ENCODE data around the gene DISC1.

DISC1 gene

DNA sequence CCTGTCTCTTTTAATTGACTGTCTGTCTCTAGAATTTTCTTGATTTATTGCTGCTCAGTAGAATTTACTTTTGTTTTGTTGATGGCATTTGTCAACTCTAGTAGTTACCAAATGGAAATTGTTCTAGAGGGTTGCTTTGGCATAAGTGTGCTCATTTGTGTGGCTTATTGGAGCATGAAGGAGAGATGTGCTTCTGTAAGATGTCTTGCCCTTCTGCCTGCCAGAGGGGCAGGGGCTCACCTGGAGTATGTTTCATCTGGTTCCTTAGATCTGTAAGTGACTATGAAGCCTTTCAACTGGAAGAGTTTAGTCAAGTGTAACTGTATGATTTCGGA is 345.5 kb downstream of the DISC1 start:
- no peak for DNase-seq (ENCODE audit: low read depth in 1 of 2, low spot score in 1 of 2)

DNA sequence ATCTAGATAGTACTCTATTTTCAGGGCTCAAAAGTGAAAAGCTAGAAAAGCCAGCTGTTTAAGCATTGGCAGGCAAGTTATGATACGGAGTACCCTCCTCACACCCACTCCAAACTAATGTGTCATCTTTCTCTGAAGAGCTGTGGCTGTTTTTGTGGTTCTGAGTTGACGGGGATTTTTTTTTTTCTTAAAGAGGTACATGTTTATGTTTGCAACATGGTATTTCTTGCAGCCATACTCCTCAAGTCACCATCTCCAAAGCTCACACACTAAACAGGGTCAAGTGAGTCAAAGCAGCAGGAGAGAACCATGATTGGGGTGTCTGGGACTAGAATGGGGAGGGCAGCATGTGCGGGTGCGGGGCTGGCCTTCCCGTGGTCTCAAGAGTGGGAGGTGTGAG is 347.2 kb downstream of the DISC1 start:
- DNase-seq (ENCODE audit: low read depth in 1 of 2, low spot score in 1 of 2): no peak

DNA sequence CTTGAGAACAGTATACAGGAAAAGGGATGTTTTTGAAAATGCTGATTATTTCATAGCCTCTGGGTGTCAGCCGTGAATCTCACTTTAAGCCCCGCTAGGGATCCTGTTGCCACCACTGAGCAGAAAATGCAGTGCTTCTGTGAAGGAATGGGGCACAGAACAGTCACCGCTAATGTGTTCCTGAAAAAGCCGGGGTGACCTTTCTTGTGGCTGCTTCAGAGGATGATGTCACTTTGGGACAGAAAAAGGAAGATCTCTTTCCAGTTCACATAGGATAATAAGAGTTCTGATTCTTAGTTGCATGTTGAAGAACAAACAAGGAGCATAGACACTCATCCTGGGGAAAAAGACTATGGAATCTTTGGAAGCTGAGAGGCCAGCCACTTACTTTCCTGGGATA is 349.6 kb downstream of the DISC1 start:
- DNase-seq (ENCODE audit: low read depth in 1 of 2, low spot score in 1 of 2): no peak

DNA sequence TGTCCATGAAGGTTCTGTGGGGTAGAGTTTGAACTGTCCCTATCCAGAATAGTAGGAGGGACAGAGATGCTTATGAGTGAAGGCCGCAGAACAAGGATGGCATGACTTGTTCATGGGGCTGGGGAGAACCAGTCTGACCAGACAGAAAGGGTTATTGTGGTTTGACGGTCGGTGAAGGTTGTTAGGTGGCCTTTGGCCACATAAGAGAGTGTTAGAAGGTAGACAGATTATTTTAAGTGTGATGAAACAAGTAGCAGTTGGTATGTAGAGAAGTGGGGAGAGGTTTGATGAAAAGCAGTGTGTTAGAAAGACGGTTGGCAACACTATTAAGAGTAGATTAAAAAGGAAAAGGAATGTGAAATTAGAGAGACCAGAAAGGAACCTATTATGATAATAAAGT is 355.1 kb downstream of the DISC1 start:
- no peak for DNase-seq (ENCODE audit: low read depth in 1 of 2, low spot score in 1 of 2)

DNA sequence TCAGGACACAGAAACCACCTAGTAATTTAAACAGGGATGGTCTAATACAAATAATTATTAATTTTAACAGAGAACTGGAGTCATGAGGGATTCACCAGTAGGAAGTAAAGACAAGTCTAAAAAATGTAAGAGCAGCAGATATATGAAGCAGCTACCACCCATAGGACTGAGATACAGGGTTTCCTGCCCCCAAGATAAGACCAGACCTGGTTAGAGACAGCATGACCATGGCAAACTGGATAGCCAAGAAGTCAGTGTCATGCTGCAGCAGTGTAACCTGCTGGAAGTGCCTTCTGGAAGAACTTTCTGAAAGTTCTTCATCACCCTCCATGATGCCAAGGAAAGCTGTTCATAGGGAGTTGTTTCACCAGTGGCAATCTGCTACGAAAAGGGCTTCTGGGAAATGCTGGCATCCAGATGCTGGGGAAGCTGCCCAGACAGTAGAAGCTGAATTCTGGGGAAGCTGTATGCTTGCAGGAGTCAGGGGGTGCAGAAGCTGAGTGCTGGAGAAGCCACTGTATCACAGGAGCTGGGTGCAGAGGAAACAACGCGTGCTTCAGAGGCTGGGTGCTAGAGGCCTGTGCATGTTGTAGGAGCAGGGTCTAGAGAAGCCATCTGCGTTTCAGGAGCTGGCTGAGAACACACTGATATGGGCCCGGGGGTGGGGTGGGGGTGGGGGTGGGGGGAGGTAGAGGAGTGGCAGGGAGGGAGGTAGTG is 356.4 kb downstream of the DISC1 start:
- no peak for DNase-seq (ENCODE audit: low read depth in 1 of 2, low spot score in 1 of 2)

DNA sequence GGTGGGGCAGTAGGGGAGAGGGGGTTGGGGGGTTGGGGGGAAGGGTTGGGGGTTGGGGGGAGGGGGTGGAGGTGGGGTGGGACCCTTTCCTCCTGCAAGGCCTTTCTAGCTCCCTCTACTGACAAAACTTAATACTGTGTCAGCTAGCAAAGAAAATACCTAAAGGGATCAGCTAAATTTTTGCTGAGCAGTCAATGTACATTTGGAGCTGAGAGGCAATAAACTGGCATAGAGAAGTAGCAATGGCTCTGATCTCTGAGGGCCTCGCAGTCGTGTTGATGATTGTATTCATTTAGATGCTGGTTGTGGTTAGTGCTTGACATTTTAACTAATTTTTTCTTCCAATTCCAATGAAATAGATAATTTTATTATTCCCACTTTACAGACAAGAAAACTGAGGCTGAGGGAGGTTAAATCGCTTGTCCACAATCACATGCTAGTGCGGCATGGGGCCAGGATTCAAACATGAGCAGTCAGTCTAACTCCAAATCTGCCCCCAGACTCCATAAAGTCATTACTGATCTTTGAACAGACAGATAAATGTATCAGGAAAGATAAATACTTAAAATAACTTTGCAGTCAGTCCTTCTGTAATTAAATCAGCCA is 357.1 kb downstream of the DISC1 start:
- DNase-seq (ENCODE audit: low read depth in 1 of 2, low spot score in 1 of 2): no peak

DNA sequence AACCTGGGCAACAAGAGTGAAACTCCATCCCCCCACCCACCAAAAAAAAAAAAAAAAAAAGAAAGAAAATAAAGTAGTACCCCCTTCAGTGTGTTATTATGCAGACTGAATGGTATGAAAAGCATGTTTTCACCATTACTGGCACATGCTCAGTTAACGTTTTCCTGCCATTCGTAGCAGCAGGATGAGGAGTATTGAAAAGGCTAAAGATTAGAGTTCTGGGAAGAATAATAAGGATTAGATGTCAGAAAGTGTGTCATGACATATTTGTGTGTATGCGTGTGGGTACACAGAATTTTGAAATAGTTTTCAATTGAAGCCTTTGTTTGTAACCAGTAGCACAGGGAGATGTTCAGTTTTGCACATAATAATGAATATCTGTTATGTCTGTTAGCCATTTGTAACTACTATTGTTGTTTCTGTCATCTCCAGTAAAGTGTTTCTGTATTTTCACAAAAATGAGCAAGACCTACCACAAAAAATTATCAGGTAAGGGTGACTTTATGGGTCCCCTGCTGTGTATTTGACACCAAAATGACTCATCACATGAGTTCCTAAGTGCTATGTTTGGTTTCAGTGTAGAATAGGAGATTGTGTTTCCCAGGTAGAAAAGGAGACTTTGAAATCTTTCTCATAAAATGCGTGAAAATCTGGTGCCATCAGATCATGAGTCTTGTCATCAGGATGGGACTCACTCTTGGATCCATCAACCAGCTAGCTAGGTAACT is 358.9 kb downstream of the DISC1 start:
- DNase-seq (ENCODE audit: low read depth in 1 of 2, low spot score in 1 of 2): no peak

DNA sequence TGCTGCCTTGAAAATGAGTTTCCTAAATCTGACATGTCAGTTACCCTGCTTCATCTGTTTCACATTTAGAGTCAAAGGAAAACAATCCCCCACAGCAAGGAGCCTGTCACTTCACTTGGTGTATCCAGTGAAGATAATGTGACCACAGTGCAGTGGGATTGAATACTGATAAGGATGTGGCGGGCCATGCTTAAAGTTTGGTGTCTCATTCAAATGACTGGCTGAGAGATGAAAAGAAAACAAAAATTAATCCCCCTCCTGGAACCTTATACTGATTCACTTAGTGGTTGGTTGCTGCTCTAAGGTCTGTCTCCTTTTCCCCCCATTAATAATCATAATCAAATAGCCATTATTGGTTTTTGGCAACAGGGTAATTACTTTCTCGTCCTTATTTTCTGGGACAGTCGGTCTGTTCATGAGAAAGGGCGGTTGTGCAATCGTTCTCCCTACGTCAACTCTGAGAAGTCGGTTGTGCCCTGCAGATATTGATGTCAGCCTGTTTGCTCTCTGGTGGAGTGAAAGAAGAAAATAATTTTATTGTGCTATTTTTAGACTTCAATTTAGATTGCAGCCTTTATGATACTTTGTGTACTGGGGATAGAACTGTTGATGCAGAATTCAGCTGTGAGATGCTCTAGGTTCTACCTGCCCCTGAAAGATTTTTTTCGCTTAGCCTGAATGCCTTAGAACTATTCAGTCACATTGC is 360.2 kb downstream of the DISC1 start:
- no peak for DNase-seq (ENCODE audit: low read depth in 1 of 2, low spot score in 1 of 2)

DNA sequence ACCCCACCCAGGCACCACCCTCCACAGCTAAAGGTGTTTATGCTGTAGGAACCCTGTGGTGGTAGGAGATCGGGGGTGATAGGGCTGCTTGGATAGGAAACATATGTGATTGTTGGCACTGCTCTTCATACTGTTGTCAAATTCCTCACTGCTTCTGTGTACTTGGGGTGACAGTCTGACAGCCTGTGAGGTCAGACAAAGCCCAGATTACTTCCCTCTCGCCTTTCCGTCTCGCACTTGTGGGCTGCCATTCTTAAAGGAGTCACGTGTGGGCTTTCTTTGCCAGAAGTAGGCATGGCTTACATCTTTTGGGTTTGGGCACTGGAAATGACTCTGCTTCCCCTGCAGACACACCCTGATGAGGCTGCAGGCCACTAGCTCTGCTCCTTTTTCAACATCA is 363.8 kb downstream of the DISC1 start:
- DNase-seq (ENCODE audit: low read depth in 1 of 2, low spot score in 1 of 2): no peak

DNA sequence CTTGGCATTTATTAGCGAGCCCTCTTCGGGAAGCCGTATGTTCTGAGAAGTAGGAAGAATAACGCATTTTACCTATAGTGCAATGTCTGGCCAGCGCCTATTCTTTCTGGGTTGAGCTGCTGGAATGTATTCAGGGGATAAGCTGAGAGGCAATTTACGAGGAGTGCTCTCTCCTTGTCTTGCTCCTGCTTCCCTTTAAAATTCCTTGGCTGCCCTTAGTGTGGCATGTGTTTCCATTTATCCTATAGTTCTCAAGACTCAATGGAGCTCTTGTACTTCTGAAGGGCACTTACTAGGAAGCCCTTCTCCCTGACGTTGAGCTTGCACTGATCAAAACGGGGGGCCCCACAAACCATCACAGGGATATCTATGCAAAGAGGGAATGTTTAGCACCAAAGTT is 364.6 kb downstream of the DISC1 start:
- DNase-seq (ENCODE audit: low read depth in 1 of 2, low spot score in 1 of 2): no peak

DNA sequence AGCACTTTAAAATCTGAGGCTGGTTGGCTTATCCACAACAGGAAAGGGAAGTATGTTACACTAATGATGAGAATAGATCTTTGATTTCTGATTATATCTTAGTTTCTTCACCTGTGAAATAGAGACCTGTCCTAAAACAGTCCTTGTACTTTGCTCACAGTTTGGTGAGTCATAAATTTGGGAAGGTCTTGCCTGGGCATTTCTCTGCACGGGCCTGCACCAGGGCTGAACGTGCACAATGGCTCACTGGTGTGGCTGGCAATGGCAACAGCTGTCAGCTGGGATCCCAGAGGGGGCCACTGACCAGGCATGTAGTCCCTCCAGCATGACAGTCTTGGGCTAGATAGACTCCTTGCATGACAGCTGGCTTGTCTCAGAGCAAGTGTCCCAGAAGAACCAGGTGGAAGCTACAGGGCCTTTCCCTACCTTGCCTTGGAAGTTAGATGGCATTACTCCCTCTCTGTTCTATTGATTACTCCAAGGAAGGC is 367.4 kb downstream of the DISC1 start:
- DNase-seq (ENCODE audit: low read depth in 1 of 2, low spot score in 1 of 2): no peak

DNA sequence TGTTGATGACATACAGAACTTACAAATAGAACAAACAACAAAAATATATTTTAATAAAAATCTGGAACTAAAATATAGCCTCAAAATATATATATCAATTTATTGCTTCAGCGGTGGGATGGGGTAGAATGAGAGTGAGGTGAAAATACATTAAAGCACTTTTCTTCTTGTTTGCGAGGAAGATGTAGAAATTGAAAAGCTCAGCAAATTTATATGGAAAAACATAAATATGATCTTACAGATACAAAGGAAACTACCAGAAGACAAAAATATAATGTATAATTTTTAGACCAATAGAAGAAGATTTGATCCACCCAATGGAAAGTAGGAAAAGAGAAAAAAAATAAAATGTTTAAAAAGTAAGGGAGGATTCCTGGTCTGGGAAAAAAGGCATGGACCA is 372.2 kb downstream of the DISC1 start:
- DNase-seq (ENCODE audit: low read depth in 1 of 2, low spot score in 1 of 2): no peak

DNA sequence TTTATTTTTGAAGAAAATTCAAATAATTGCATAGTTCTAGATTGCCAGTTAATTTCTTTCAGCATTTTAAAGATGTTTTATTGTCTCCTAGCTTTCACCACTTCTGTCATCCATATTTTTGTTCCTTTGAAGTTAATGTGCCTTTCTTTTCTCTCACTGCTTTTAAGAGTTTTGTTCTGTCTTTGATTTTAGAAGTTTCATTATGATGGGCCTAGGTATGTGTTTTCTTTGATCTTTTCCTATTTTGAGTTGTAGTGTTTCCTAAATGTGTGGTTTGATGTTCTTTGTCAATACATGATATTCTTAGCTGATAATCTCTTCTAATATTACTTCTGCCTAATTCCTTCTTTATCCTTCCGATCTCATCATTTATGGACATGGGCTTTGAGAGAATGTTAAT is 378.7 kb downstream of the DISC1 start:
- DNase-seq (ENCODE audit: low read depth in 1 of 2, low spot score in 1 of 2): no peak

DNA sequence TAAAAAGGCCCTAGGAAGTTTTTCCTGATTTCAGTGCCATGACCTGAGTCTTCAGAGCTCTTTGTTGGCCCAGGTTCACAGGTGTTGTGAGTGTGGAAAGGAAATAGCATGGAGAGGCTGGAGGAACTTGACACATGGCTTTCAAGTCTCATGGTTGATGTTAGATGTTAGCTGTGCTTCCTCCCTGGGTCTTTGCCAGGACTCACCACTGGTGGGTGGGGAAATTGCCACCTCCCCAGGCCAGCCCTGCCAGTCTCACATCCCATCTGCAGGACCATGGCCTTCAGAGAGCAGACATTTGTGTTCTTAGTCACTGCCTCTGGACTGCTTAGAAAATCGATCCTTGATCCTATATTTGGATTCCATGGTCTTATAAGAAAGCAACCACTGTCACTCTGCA is 383.2 kb downstream of the DISC1 start:
- DNase-seq (ENCODE audit: low read depth in 1 of 2, low spot score in 1 of 2): no peak

DNA sequence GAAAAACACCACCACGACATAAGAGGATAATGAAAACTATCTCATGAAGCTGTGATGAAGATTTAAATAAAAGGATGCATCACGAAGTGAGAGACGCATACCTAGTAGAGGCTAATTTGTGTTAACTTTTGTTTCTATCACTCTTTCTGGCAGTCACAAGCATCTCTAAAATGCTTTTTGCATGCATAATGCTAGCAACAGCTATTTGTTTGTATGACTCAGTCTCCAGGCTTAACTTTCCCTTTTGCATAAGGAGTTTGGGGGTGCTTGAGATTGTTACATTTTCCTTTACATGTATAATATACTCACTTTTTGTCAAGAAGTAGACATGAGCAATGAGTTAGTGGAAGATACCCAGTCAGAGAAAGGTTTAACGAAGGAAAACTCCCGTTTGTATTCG is 385.4 kb downstream of the DISC1 start:
- DNase-seq (ENCODE audit: low read depth in 1 of 2, low spot score in 1 of 2): no peak

DNA sequence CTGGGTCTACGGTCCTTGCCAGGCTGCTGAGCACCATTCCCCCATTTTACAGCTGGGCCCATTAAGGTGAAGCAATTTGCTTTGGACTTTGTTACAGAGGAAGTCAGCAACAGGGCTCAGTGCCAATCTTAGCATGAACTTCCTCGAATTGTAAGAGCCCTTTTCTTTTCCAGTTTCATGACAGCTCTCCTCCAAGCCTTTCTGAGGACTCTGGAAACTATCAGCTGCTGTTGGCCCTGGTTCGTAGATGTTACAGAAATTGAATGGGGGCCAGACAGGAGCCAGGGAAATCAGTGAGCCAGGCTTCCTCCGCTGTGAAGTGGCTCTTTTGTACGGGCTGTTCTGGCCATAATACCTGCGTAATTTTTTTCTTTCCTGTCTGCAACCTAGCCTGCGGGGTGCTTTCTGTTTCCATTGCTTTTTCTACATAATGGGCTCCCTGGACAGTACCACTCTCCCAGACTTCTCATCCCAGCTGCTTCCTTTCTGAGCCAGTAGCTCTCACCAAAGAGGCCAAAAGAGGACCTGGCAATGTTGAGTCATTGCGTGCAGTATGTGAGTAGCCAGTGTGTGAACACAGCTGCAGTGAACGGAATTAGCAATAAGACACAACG is 386.3 kb downstream of the DISC1 start:
- DNase-seq (ENCODE audit: low read depth in 1 of 2, low spot score in 1 of 2): no peak

DNA sequence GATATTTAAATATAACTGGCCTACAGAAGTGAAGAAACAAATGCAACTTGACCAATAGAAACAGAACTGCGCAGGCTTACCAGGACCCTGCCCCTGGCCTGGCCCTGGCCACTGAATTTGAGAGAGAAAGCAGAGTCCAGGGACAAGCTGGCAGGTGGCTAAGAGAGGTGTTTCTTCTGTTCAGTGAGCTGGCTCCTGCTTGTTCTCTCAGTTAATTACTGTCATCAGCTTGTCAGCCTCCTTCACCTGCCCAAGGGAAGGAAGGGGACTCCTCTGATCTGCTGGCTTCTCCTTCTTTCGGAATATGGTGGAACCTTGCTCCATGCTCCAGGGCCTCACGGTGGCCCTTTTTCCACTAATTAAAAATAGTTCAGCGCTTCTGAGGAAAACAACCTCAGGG is 388.4 kb downstream of the DISC1 start:
- no peak for DNase-seq (ENCODE audit: low read depth in 1 of 2, low spot score in 1 of 2)

DNA sequence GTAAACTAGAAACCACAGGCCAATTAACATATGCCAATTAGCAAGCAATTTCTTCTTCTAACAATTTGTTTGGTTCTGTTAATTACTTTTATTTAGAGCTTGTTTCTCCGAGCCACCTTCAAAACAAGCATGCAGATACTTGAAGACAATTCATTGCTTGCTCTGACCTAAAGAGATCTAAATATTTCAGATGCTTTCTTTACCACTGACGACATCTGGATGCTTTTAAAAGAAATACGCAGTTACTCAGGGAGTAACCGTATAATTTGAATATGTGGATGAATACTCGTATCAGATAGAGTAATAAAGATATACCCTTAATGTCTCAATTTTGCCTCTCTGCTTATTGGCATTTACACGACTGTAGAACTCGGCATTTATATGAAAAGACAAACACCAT is 390.0 kb downstream of the DISC1 start:
- DNase-seq (ENCODE audit: low read depth in 1 of 2, low spot score in 1 of 2): no peak

DNA sequence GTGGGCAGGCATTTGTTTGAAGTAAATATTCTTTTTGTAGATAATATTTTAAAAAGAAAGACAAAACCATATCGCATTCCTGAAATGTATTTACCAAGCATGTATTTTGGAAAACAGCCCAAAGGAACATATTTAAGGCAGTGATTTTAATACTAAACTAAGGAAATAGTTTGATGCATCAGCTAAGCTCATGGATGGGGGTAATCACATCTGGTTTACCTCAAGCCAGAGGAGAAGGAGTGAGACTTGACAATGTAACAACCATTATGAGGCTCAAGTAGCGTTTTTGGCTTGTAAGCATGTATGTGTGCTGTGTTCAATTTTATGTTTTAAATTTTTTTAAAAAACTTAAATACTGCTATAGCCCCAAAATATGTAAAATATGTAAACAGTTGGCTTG is 390.5 kb downstream of the DISC1 start:
- no peak for DNase-seq (ENCODE audit: low read depth in 1 of 2, low spot score in 1 of 2)

DNA sequence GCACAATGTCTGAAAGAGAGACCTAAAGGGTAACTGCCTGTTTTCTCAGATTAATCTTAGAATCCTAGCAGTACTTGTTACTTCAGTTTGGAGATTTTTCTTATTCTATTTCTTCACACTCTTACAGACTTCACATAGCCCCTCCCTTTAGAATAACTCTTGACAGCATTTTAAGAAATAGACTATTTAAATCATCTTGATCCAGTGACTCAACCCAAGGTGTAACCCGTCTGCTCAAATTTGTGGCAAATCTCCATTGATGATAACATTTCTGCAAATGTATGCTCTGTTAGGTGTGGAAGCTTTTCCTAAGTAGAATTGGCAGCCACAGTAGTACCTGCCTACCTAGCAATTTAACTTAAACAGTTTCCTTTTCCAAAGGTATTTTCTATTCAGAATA is 391.2 kb downstream of the DISC1 start:
- no peak for DNase-seq (ENCODE audit: low read depth in 1 of 2, low spot score in 1 of 2)

DNA sequence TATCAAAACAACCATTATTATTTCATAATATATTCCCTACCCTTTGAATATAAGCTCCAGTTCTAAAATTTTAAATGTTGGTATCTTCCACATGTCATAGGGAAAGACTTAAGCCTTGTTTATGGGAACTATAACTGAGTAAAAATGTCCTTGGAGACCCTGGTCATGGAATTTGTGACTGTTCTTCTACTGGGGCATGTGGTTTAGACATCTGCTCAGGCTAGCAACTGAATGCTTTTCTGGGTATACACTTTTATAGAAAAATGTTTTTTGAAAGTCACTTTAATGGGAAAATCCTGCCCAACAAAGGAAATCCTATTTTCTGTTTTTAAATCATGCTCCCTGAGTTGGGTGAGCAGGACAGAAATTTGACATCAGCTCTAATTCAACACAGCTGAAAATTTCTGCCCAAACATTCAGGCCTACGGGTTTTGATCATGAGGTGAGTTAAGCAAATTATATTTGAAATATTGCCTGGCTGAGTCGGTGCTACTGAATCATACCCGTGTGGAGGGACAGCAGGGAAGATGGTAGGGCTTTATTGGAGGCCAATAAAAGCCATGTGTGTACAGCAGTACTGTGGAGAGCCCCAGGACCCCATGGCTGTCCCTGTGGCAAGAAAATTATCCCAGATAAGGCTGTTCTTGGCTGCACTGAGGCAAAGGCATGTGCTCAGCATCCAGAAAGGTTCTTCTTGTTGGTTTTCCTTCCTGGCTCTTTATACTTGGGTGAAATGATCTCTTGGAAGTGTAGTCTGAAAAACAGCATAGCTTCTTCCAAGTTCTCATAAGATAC is 391.8 kb downstream of the DISC1 start:
- DNase-seq (ENCODE audit: low read depth in 1 of 2, low spot score in 1 of 2): no peak

Measured in activated CD4-positive, alpha-beta T cell treated with anti-CD3 and anti-CD28 coated beads, Interleukin-2, amount 50 U/mL, for 24 hours (primary cell).